WTC11 (cell line): Measurements from ENCODE around the gene ANKRD27. TPM values are rescaled to one million over a fixed set of nuclear protein-coding genes. Genes with fewer than 3 reads are reported as not detected.

ENCODE experiments used
- ATAC-seq: fragments of 200-7000 bp; cut with Tn5 transposase; 2 replicates; pipeline ENCODE4 v1.10.0; 2021; ENCODE audit warnings: mild to moderate bottlenecking, moderate library complexity
- CTCF ChIA-PET: fragments of 300-600 bp; sonication (Branson Sonifier 250); formaldehyde crosslinking; loops from one replicate; lab custom pipeline; 2021; ENCODE audit warnings: antibody characterized with exemption; lab: Charles Lee
- POLR2A ChIA-PET: fragments of 350-600 bp; sonication (Branson Sonifier 250); formaldehyde crosslinking; loops from one replicate; lab custom pipeline; 2021; ENCODE audit warnings: antibody characterized with exemption; lab: Charles Lee
- DNase-seq: peaks from one replicate; pipeline ENCODE4 v3.0.0; 2021; ENCODE audit warnings: low spot score
- H3K27ac Mint-ChIP-seq: 2 replicates; pipeline ENCODE4 v1.8.0; 2021; ENCODE audit warnings: mixed read lengths
- H3K27me3 Mint-ChIP-seq: 2 replicates; pipeline ENCODE4 v1.8.0; 2021; ENCODE audit warnings: low read depth, mild to moderate bottlenecking, moderate library complexity, mixed read lengths
- H3K36me3 Mint-ChIP-seq: 2 replicates; pipeline ENCODE4 v1.8.0; 2021; ENCODE audit warnings: mixed read lengths
- H3K4me1 Mint-ChIP-seq: 2 replicates; pipeline ENCODE4 v1.8.0; 2022; ENCODE audit warnings: mixed read lengths
- H3K4me3 Mint-ChIP-seq: 2 replicates; pipeline ENCODE4 v1.8.0; 2021; ENCODE audit warnings: mild to moderate bottlenecking, moderate library complexity, mixed read lengths
- H3K9me3 Mint-ChIP-seq: 2 replicates; pipeline ENCODE4 v1.8.0; 2021; ENCODE audit warnings: mixed read lengths
- CREM ChIP-seq: sonication (generic); formaldehyde crosslinking; IDR thresholded peaks from 2 replicates; pipeline ENCODE4 v1.8.1; 2022; ENCODE audit warnings: mild to moderate bottlenecking, missing genetic modification reagents, moderate library complexity
- ELF4 ChIP-seq: sonication (generic); formaldehyde crosslinking; IDR thresholded peaks from 2 replicates; pipeline ENCODE4 v1.8.1; 2022; ENCODE audit warnings: low read depth, mild to moderate bottlenecking, moderate library complexity, missing genetic modification reagents
- FOXJ3 ChIP-seq: sonication (generic); formaldehyde crosslinking; IDR thresholded peaks from 2 replicates; pipeline ENCODE4 v1.9.0; 2021; ENCODE audit warnings: missing genetic modification reagents, mild to moderate bottlenecking, borderline replicate concordance
- JUN ChIP-seq: sonication (generic); formaldehyde crosslinking; IDR thresholded peaks from 2 replicates; pipeline ENCODE4 v1.8.0; 2023; ENCODE audit warnings: mild to moderate bottlenecking, missing genetic modification reagents
- KAT7 ChIP-seq: sonication (generic); formaldehyde crosslinking; IDR thresholded peaks from 2 replicates; pipeline ENCODE4 v1.8.1; 2023; ENCODE audit warnings: missing genetic modification reagents, mild to moderate bottlenecking, borderline replicate concordance
- MXD4 ChIP-seq: fragments of 250-450 bp; sonication (Bioruptor Pico); IDR thresholded peaks from 2 replicates; pipeline ENCODE4 v1.8.0; 2021; ENCODE audit warnings: mild to moderate bottlenecking, moderate library complexity, borderline replicate concordance
- NFATC4 ChIP-seq: fragments of 250-450 bp; sonication (Bioruptor Pico); IDR thresholded peaks from 2 replicates; pipeline ENCODE4 v1.9.0; 2021; ENCODE audit warnings: mild to moderate bottlenecking
- NFE2L1 ChIP-seq: sonication (generic); formaldehyde crosslinking; IDR thresholded peaks from 2 replicates; pipeline ENCODE4 v1.8.1; 2023; ENCODE audit warnings: missing genetic modification reagents
- NR1H2 ChIP-seq: sonication (generic); formaldehyde crosslinking; IDR thresholded peaks from 2 replicates; pipeline ENCODE4 v1.9.0; 2021; ENCODE audit warnings: mild to moderate bottlenecking, moderate library complexity, missing genetic modification reagents
- OVOL2 ChIP-seq: fragments of 250-450 bp; sonication (Bioruptor Pico); IDR thresholded peaks from 2 replicates; pipeline ENCODE4 v1.9.0; 2021; ENCODE audit warnings: mild to moderate bottlenecking, borderline replicate concordance
- RELA ChIP-seq: sonication (generic); formaldehyde crosslinking; IDR thresholded peaks from 2 replicates; pipeline ENCODE4 v1.8.1; 2022; ENCODE audit warnings: missing genetic modification reagents, mild to moderate bottlenecking, borderline replicate concordance
- TEAD1 ChIP-seq: sonication (generic); formaldehyde crosslinking; IDR thresholded peaks from 2 replicates; pipeline ENCODE4 v1.8.0; 2022; ENCODE audit warnings: mild to moderate bottlenecking, missing genetic modification reagents
- ZMAT4 ChIP-seq: fragments of 250-450 bp; sonication (Bioruptor Pico); IDR thresholded peaks from 2 replicates; pipeline ENCODE4 v1.9.0; 2021; ENCODE audit warnings: mild to moderate bottlenecking
- total RNA-seq: library from RNA; stranded (reverse); gene quantifications from 3 replicates; pipeline ENCODE4 v1.2.3, GENCODE V29; 2021
- TF ChIP-seq, protein P1 (sequence below): sonication (generic); formaldehyde crosslinking; IDR thresholded peaks from 2 replicates; pipeline ENCODE4 v1.8.0; 2023; ENCODE audit warnings: missing genetic modification reagents
- TF ChIP-seq, protein P2 (sequence below): sonication (generic); formaldehyde crosslinking; IDR thresholded peaks from 2 replicates; pipeline ENCODE4 v1.8.0; 2023; ENCODE audit warnings: mild to moderate bottlenecking, missing genetic modification reagents
- TF ChIP-seq, protein P3 (sequence below): sonication (generic); formaldehyde crosslinking; IDR thresholded peaks from 2 replicates; pipeline ENCODE4 v1.8.1; 2022; ENCODE audit warnings: mild to moderate bottlenecking, moderate library complexity, missing genetic modification reagents
- TF ChIP-seq, protein P4 (sequence below): sonication (generic); formaldehyde crosslinking; IDR thresholded peaks from 2 replicates; pipeline ENCODE4 v1.8.1; 2023; ENCODE audit warnings: mild to moderate bottlenecking, missing genetic modification reagents
- TF ChIP-seq, protein P5 (sequence below): sonication (generic); formaldehyde crosslinking; IDR thresholded peaks from 2 replicates; pipeline ENCODE4 v1.8.0; 2022; ENCODE audit warnings: missing genetic modification reagents

The ANKRD27 gene
- total RNA-seq, 1 experiment from 2014 or later: 48.6 TPM

GRCh38 chr19:32630338-32630737, 44.6 kb downstream of the ANKRD27 start (continued):
- TF ChIP-seq JUN (CRISPR knock-in tag): no peak
- no peak for TF ChIP-seq KAT7 (CRISPR knock-in tag)

GRCh38 chr19:32627714-32628270, 47.2 kb downstream of the ANKRD27 start:
- Mint-ChIP-seq H3K4me3 (no peak overlapping the region), H3K9me3 (no peaks in the 10 kb centered on the region), H3K27ac (no peak overlapping the region), H3K4me1 (no peaks in the 10 kb centered on the region), H3K36me3 (peaks cover 40% of the 10 kb centered on the region), H3K27me3 (no peaks in the 10 kb centered on the region)
- DNase-seq (no peak), ATAC-seq (no peak; the same call in 1 of the 2 replicates)
- no peak for TF ChIP-seq ELF4 (CRISPR knock-in tag)
- no peak for TF ChIP-seq FOXJ3 (CRISPR knock-in tag)
- ChIA-PET POLR2A (no interaction called here), CTCF (no interaction called here)

GRCh38 chr19:32626969-32627368, 48.0 kb downstream of the ANKRD27 start:
- no peak for DNase-seq
- ATAC-seq: no peak
- Mint-ChIP-seq H3K9me3 (no peaks in the 10 kb centered on the region), H3K4me3 (no peak overlapping the region), H3K27me3 (no peaks in the 10 kb centered on the region), H3K4me1 (no peaks in the 10 kb centered on the region), H3K36me3 (peaks cover 44% of the 10 kb centered on the region), H3K27ac (no peak overlapping the region)
- TF ChIP-seq JUN (CRISPR knock-in tag): no peak
- no peak for TF ChIP-seq CREM (CRISPR knock-in tag)
- TF ChIP-seq, protein P1, sequence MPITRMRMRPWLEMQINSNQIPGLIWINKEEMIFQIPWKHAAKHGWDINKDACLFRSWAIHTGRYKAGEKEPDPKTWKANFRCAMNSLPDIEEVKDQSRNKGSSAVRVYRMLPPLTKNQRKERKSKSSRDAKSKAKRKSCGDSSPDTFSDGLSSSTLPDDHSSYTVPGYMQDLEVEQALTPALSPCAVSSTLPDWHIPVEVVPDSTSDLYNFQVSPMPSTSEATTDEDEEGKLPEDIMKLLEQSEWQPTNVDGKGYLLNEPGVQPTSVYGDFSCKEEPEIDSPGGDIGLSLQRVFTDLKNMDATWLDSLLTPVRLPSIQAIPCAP (CRISPR knock-in tag): no peak
- TF ChIP-seq, protein P2, sequence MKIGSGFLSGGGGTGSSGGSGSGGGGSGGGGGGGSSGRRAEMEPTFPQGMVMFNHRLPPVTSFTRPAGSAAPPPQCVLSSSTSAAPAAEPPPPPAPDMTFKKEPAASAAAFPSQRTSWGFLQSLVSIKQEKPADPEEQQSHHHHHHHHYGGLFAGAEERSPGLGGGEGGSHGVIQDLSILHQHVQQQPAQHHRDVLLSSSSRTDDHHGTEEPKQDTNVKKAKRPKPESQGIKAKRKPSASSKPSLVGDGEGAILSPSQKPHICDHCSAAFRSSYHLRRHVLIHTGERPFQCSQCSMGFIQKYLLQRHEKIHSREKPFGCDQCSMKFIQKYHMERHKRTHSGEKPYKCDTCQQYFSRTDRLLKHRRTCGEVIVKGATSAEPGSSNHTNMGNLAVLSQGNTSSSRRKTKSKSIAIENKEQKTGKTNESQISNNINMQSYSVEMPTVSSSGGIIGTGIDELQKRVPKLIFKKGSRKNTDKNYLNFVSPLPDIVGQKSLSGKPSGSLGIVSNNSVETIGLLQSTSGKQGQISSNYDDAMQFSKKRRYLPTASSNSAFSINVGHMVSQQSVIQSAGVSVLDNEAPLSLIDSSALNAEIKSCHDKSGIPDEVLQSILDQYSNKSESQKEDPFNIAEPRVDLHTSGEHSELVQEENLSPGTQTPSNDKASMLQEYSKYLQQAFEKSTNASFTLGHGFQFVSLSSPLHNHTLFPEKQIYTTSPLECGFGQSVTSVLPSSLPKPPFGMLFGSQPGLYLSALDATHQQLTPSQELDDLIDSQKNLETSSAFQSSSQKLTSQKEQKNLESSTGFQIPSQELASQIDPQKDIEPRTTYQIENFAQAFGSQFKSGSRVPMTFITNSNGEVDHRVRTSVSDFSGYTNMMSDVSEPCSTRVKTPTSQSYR (CRISPR knock-in tag): no peak
- no peak for TF ChIP-seq NR1H2 (CRISPR knock-in tag)
- TF ChIP-seq, protein P3, sequence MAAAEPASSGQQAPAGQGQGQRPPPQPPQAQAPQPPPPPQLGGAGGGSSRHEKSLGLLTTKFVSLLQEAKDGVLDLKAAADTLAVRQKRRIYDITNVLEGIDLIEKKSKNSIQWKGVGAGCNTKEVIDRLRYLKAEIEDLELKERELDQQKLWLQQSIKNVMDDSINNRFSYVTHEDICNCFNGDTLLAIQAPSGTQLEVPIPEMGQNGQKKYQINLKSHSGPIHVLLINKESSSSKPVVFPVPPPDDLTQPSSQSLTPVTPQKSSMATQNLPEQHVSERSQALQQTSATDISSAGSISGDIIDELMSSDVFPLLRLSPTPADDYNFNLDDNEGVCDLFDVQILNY (CRISPR knock-in tag): no peak
- TF ChIP-seq NFATC4: no peak
- TF ChIP-seq TEAD1 (CRISPR knock-in tag): no peak
- TF ChIP-seq OVOL2: no peak
- no peak for TF ChIP-seq RELA (CRISPR knock-in tag)
- no peak for TF ChIP-seq ZMAT4 (CRISPR knock-in tag)
- no peak for TF ChIP-seq MXD4 (CRISPR knock-in tag)
- no peak for TF ChIP-seq NFE2L1
- TF ChIP-seq, protein P4, sequence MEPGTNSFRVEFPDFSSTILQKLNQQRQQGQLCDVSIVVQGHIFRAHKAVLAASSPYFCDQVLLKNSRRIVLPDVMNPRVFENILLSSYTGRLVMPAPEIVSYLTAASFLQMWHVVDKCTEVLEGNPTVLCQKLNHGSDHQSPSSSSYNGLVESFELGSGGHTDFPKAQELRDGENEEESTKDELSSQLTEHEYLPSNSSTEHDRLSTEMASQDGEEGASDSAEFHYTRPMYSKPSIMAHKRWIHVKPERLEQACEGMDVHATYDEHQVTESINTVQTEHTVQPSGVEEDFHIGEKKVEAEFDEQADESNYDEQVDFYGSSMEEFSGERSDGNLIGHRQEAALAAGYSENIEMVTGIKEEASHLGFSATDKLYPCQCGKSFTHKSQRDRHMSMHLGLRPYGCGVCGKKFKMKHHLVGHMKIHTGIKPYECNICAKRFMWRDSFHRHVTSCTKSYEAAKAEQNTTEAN (CRISPR knock-in tag): no peak
- TF ChIP-seq, protein P5, sequence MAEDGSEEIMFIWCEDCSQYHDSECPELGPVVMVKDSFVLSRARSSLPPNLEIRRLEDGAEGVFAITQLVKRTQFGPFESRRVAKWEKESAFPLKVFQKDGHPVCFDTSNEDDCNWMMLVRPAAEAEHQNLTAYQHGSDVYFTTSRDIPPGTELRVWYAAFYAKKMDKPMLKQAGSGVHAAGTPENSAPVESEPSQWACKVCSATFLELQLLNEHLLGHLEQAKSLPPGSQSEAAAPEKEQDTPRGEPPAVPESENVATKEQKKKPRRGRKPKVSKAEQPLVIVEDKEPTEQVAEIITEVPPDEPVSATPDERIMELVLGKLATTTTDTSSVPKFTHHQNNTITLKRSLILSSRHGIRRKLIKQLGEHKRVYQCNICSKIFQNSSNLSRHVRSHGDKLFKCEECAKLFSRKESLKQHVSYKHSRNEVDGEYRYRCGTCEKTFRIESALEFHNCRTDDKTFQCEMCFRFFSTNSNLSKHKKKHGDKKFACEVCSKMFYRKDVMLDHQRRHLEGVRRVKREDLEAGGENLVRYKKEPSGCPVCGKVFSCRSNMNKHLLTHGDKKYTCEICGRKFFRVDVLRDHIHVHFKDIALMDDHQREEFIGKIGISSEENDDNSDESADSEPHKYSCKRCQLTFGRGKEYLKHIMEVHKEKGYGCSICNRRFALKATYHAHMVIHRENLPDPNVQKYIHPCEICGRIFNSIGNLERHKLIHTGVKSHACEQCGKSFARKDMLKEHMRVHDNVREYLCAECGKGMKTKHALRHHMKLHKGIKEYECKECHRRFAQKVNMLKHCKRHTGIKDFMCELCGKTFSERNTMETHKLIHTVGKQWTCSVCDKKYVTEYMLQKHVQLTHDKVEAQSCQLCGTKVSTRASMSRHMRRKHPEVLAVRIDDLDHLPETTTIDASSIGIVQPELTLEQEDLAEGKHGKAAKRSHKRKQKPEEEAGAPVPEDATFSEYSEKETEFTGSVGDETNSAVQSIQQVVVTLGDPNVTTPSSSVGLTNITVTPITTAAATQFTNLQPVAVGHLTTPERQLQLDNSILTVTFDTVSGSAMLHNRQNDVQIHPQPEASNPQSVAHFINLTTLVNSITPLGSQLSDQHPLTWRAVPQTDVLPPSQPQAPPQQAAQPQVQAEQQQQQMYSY: no peak
- ChIA-PET CTCF (no interaction called here), POLR2A (no interaction called here)
